Tibial nerve (tissue), 4 donors: ENCODE results near the gene RETREG1. TPM values are rescaled to one million over a fixed set of nuclear protein-coding genes. Genes with fewer than 3 reads are reported as not detected.
A peak's percentile ranks its signal among the peaks of the same experiment; 100 is the strongest.

ENCODE experiments used
- DNase-seq, 2 donors: peaks; one replicate each; pipeline ENCODE4 v3.0.0-alpha.2; 2019; ENCODE audit warnings: low spot score in 2 of 2
- H3K27ac ChIP-seq, 4 donors: fragments of 200-600 bp; sonication (generic) in 3 of 4; one replicate each; pipeline ENCODE4 v1.5.1; 2017 to 2019; ENCODE audit warnings: mild to moderate bottlenecking in 1 of 4
- H3K27me3 ChIP-seq, 2 donors: fragments of 200-600 bp; sonication (generic) in 1 of 2; one replicate each; pipeline versions ENCODE4 v1.5.1 to v1.6.0; 2017 to 2019
- H3K36me3 ChIP-seq, 3 donors: fragments of 200-600 bp; sonication (generic); one replicate each; pipeline ENCODE4 v1.5.1; 2018 to 2019
- H3K4me1 ChIP-seq, 4 donors: fragments of 200-600 bp; sonication (generic) in 3 of 4; one replicate each; pipeline ENCODE4 v1.5.1; 2017 to 2019
- H3K4me3 ChIP-seq, 4 donors: fragments of 200-600 bp; sonication (generic) in 3 of 4; one replicate each; pipeline ENCODE4 v1.5.1; 2017 to 2019; ENCODE audit warnings: mild to moderate bottlenecking in 1 of 4, moderate library complexity in 1 of 4
- H3K9me3 ChIP-seq, 4 donors: fragments of 200-600 bp; sonication (generic) in 3 of 4; one replicate each; pipeline ENCODE4 v1.5.1; 2017 to 2019
- EP300 ChIP-seq, 2 donors: sonication (generic); formaldehyde crosslinking; IDR thresholded peaks; one replicate each; pipeline ENCODE4 v1.6.1; 2017; ENCODE audit warnings: antibody characterized with exemption in 2 of 2, mild to moderate bottlenecking in 1 of 2
- POLR2A ChIP-seq, 2 donors: fragments of 450-650 bp; IDR thresholded peaks; one replicate each; pipeline ENCODE4 v1.6.1; 2017; ENCODE audit warnings: antibody characterized with exemption in 2 of 2, mild to moderate bottlenecking in 2 of 2, moderate library complexity in 2 of 2
- WGBS, 2 donors: methylation state at CpG; one replicate each; pipeline ENCODE4 v1.1.5; 2018; 5-methylcytosine and 5-hydroxymethylcytosine counted together
- total RNA-seq, 4 donors: library from RNA; depleted of rRNA; stranded (reverse); fragments of >200 nt; gene quantifications; one replicate each; pipeline ENCODE4 v1.1.0, GENCODE V29; 2016
- TF ChIP-seq, protein P1 (sequence below), 5 experiments: fragments of 200-600 bp in 3 of 5; fragments of 450-650 bp in 2 of 5; sonication (generic) in 3 of 5; IDR thresholded peaks; one replicate each; pipeline ENCODE4 v1.5.1; 2016 to 2019; ENCODE audit warnings: antibody characterized with exemption in 5 of 5, mild to moderate bottlenecking in 3 of 5, moderate library complexity in 2 of 5

The RETREG1 gene
- total RNA-seq, 4 donors from 2014 or later = 57.5 to 90.9 (median 77.0) TPM

DNA sequence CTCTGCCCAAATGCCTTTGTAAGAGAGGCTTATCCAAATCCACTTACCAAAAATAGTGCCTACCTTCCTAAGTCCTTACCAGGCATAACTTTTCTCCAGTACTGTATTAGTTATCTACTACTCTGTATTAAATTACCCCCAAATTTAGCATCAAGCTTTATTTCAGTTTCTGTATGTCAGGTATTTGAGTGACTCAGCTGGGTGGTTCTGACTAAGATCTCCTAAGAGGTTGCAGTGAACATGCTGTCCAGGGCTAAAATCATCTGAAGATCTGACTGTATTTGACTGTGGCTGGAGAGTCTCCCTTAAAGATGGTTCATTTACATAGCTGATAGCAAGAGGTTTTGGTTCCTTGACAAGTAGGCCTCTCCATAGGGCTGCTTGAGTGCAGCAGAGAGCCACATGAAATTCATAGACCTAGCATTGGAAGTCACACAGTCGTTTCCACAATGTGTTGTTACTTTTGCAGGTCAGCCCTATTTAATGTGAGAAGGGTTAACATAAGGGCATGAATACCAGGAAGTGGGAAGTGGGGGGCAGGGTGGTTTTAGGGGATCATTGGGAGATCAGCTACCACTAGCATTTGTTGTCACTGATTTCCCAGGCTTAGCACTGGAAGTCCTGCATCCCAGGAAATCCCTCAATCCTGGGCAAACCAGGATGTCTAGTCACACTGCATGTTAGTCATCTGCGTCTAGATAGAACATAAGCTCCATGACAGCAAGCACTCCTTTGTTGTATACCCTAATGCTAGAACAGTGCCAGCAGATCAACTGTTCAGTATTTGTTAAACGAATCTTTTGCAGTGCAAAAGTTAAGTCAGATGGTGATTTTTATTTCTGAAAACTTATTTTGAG, 149.2 kb downstream of the RETREG1 start:
- Histone ChIP-seq H3K27me3 (no peaks in the 10 kb centered on the region), H3K27ac (no peak overlapping the region), H3K9me3 (no peaks in the 10 kb centered on the region), H3K4me1 (peaks cover 0 to 50% (median 28%) of the 10 kb centered on the region in 4 donors), H3K4me3 (no peak overlapping the region), H3K36me3 (peaks cover 0 to 9% (median 0%) of the 10 kb centered on the region in 3 donors)
- DNase-seq = no peak
- TF ChIP-seq POLR2A (IDR thresholded peaks at IDR 0.05) = no peak
- TF ChIP-seq, protein P1, sequence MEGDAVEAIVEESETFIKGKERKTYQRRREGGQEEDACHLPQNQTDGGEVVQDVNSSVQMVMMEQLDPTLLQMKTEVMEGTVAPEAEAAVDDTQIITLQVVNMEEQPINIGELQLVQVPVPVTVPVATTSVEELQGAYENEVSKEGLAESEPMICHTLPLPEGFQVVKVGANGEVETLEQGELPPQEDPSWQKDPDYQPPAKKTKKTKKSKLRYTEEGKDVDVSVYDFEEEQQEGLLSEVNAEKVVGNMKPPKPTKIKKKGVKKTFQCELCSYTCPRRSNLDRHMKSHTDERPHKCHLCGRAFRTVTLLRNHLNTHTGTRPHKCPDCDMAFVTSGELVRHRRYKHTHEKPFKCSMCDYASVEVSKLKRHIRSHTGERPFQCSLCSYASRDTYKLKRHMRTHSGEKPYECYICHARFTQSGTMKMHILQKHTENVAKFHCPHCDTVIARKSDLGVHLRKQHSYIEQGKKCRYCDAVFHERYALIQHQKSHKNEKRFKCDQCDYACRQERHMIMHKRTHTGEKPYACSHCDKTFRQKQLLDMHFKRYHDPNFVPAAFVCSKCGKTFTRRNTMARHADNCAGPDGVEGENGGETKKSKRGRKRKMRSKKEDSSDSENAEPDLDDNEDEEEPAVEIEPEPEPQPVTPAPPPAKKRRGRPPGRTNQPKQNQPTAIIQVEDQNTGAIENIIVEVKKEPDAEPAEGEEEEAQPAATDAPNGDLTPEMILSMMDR (IDR thresholded peaks at IDR 0.05) = no peak
- no peak for TF ChIP-seq EP300 (IDR thresholded peaks at IDR 0.05)
- 67 to 77% methylated on average over 3 of the region's 3 CpGs for WGBS, 2 donors

DNA sequence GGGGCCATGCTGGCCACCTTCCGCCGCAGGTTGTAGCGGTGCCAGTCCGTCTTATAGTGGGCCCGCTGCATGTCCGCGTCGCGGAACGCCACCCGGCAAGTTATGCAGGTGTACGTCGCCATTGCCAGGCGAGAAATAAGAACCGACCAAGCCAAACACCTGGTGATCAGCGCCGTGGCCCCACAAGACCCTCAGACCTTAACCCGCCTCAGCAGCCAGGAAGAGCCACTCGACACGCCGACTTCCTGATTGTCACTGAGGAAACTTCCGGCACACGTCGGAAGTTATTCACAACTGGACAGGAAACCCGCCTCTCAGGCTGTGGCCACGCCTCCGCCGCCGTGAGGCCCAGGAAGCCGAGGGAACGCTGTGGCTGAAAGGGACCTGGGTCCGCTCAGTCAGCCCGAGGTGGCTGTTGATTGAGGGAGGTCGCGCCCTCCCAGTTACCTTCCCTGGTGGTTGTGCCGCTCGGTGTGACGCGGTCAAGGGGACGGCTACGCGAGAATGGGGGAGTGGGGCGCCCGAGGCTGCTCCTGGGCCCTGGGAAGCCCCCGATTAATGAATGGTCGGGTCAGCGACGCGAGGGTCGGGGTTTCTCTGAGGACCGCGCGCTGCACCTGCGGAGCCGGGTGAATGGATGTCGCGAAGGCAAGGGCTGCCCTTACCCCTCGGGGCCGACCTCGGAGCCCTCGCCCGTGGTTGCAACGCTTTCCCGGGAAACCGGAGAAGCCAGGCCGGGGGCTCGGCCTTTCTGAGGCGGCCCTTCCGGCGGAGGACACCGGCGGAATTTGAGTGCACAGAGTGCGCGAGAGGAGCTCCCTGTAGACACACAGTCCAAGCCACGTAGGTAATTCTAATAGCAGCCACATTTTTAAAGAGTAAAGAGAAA, 151.0 kb downstream of the RETREG1 start, which contains the start of gene ZNF622:
Gene ZNF622 (minus strand): TSS at position 257 of the 889 bp plus-strand sequence. CDS start 135 bp downstream, at position 122.
- H3K4me1 ChIP-seq = peaks cover 0 to 67% (median 35%) of the 10 kb centered on the region in 4 donors
- peak; percentile 79 to 89 for DNase-seq
- H3K9me3 ChIP-seq = no peaks in the 10 kb centered on the region
- TF ChIP-seq POLR2A (IDR thresholded peaks at IDR 0.05) (peak; percentile 68 to 75), EP300 (IDR thresholded peaks at IDR 0.05) (peak in 1 of 2 donors; percentile 92)
- TF ChIP-seq, protein P1 (IDR thresholded peaks at IDR 0.05) = no peak
- H3K36me3 ChIP-seq = peaks cover 0 to 27% (median 8%) of the 10 kb centered on the region in 3 donors
- 0% methylated on average over 62 to 70 of the region's 75 CpGs for WGBS, 2 donors
- peak within 1 kb of the TSS; percentile 71 to 89 (median 77) for H3K4me3 ChIP-seq
- no peaks in the 10 kb centered on the region for H3K27me3 ChIP-seq
- H3K27ac ChIP-seq = peak within 1 kb of the TSS; percentile 18 to 86 (median 84)

DNA sequence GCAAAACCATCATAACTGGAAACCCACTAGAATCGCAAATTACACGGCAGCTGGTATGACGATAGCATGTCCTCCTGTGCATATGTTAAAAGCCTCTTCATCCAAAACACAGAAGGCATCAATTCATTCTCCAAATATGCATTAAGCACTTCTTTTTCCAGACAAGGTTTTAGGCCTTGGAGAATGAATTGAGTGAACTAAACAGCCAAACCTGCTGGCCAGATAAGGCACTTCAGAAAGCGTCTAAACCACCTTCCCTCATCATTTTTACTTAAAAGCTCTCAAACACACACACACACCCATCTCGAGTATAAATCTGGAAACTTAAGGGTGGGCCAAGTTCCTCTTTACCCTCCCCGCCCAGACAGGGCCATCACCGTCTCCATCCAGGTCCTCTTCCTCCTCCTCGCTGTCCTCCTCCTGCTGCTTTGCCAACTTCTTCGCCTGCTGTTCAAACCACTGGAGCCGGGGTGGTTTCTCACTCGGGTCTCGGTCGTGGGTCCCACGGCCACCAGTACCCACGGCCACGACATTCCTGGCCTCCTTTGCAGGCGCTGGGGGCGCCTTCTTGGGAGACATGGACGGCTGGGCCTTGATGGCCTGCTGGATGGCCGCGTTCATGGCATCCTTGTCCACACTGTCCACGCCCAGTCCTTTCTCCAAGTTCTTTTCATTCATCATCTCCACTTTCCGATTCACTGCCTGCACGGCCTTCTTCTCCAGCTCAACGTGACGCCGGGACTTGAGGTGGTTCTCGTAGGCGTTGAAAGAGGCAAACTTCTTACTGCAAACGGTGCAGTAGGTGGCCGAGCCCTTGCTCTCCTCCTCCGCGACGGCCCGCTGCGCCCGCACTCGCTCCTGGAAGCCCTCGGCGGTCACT, 151.9 kb downstream of the RETREG1 start:
- H3K27me3 ChIP-seq = no peaks in the 10 kb centered on the region
- H3K4me3 ChIP-seq = peak overlapping the region; percentile 71 to 89 (median 77)
- peaks cover 0 to 71% (median 35%) of the 10 kb centered on the region in 4 donors for H3K4me1 ChIP-seq
- 6 to 8% methylated on average over 38 to 40 of the region's 40 CpGs for WGBS, 2 donors
- DNase-seq = no peak
- H3K9me3 ChIP-seq = no peaks in the 10 kb centered on the region
- TF ChIP-seq EP300 (IDR thresholded peaks at IDR 0.05) (no peak), POLR2A (IDR thresholded peaks at IDR 0.05) (no peak)
- TF ChIP-seq, protein P1 (IDR thresholded peaks at IDR 0.05) = no peak
- peak overlapping the region; percentile 18 to 86 (median 84) for H3K27ac ChIP-seq
- peaks cover 0 to 36% (median 8%) of the 10 kb centered on the region in 3 donors for H3K36me3 ChIP-seq

DNA sequence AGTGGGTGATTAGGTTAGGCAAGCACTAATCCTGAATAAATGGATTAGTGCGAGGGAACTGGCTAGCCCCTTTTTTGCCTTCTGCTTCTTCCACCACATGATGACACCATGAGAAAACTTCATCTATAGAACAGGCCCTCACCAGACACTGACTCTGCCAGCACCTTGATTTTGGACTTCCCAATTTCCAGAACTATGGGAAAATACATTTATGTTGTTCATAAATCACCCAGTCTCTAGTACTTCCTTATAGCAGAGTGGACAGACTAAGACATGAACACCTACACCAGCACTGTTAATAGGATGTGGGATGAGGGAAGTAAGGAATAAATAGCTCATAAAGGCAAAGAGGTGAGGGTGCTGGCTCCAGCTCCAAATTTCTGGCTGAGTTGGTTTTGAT, 152.6 kb downstream of the RETREG1 start:
- H3K4me1 ChIP-seq = peaks cover 0 to 72% (median 35%) of the 10 kb centered on the region in 4 donors
- WGBS, 2 donors = 88 to 97% methylated on average over 1 of the region's 1 CpG
- TF ChIP-seq, protein P1 (IDR thresholded peaks at IDR 0.05) = no peak
- TF ChIP-seq POLR2A (IDR thresholded peaks at IDR 0.05) (no peak), EP300 (IDR thresholded peaks at IDR 0.05) (no peak)

More for the DNA sequence above, 152.6 kb downstream of the RETREG1 start:
- H3K27me3 ChIP-seq = no peaks in the 10 kb centered on the region
- no peaks in the 10 kb centered on the region for H3K9me3 ChIP-seq
- DNase-seq = no peak
- H3K4me3 ChIP-seq = peak overlapping the region; percentile 71 to 89 (median 77)
- peaks cover 0 to 42% (median 8%) of the 10 kb centered on the region in 3 donors for H3K36me3 ChIP-seq
- no peak overlapping the region for H3K27ac ChIP-seq
